ENCODE measurements around the gene ADK.
"Not testable (repeated sequence)": the region's sequence is repeated elsewhere in the genome, so short reads cannot be mapped to it uniquely, and the experiment has no call there.

ADK gene

GRCh38 chr10:74276416-74276815, 125.4 kb downstream of the ADK start:
- no peak for DNase-seq
- intact Hi-C loops (cut with DNase I): no loop called here

GRCh38 chr10:74282151-74282847, 131.3 kb downstream of the ADK start:
- intact Hi-C loops (cut with DNase I): no loop called here
- no peak for DNase-seq

GRCh38 chr10:74282848-74283210, 131.8 kb downstream of the ADK start:
- intact Hi-C loops (cut with DNase I): no loop called here
- DNase-seq: no peak

GRCh38 chr10:74289188-74289587, 138.2 kb downstream of the ADK start:
- DNase-seq: no peak
- intact Hi-C loops (cut with DNase I): no loop called here

GRCh38 chr10:74289951-74290350, 138.9 kb downstream of the ADK start:
- DNase-seq: no peak
- intact Hi-C loops (cut with DNase I): no loop called here

GRCh38 chr10:74290708-74291107, 139.7 kb downstream of the ADK start:
- DNase-seq: no peak
- intact Hi-C loops (cut with DNase I): no loop called here

GRCh38 chr10:74292871-74293427, 141.9 kb downstream of the ADK start:
- intact Hi-C loops (cut with DNase I): no loop called here

GRCh38 chr10:74293686-74294371, 142.8 kb downstream of the ADK start:
- intact Hi-C loops (cut with DNase I): no loop called here

More at GRCh38 chr10:74292871-74293427, 141.9 kb downstream of the ADK start:
- DNase-seq: no peak

GRCh38 chr10:74297389-74298080, 146.5 kb downstream of the ADK start:
- intact Hi-C loops (cut with DNase I): no loop called here
- no peak for DNase-seq

More at GRCh38 chr10:74293686-74294371, 142.8 kb downstream of the ADK start:
- no peak for DNase-seq

GRCh38 chr10:74300074-74300621, 149.1 kb downstream of the ADK start:
- intact Hi-C loops (cut with DNase I): not testable (repeated sequence)

GRCh38 chr10:74300666-74301065, 149.6 kb downstream of the ADK start:
- no peak for DNase-seq
- intact Hi-C loops (cut with DNase I): no loop called here

More at GRCh38 chr10:74300074-74300621, 149.1 kb downstream of the ADK start:
- DNase-seq: not testable (repeated sequence)

- intact Hi-C loops (cut with DNase I): no loop called here
- no peak for DNase-seq
Measured at GRCh38 chr10:74305730-74306129, 154.7 kb downstream of the ADK start.

GRCh38 chr10:74306227-74306982, 155.4 kb downstream of the ADK start:
- intact Hi-C loops (cut with DNase I): no loop called here
- no peak for DNase-seq

GRCh38 chr10:74307061-74307651, 156.1 kb downstream of the ADK start:
- no peak for DNase-seq
- intact Hi-C loops (cut with DNase I): no loop called here

- intact Hi-C loops (cut with DNase I): no loop called here
- no peak for DNase-seq
Measured at GRCh38 chr10:74310652-74311257, 159.7 kb downstream of the ADK start.

- intact Hi-C loops (cut with DNase I): no loop called here
- DNase-seq: no peak
Measured at GRCh38 chr10:74314166-74314565, 163.1 kb downstream of the ADK start.

- intact Hi-C loops (cut with DNase I): no loop called here
- DNase-seq: no peak
Measured at GRCh38 chr10:74320026-74320425, 169.0 kb downstream of the ADK start.

GRCh38 chr10:74320717-74321116, 169.7 kb downstream of the ADK start:
- DNase-seq: no peak
- intact Hi-C loops (cut with DNase I): no loop called here
